Breast epithelium (tissue), 4 donors: ENCODE results near the gene EFR3B. TPM values are rescaled to one million over a fixed set of nuclear protein-coding genes. Genes with fewer than 3 reads are reported as not detected.
"Not testable (repeated sequence)": the region's sequence is repeated elsewhere in the genome, so short reads cannot be mapped to it uniquely, and the experiment has no call there.

Experiments used
- DNase-seq, 2 donors: peaks; one replicate each; pipeline ENCODE4 v3.0.0-alpha.2; 2019; ENCODE audit warnings: low spot score in 2 of 2
- H3K27ac ChIP-seq, 2 donors: fragments of 200-600 bp; sonication (generic) in 1 of 2; one replicate each; pipeline ENCODE4 v1.5.1; 2016 to 2019; ENCODE audit warnings: mild to moderate bottlenecking in 1 of 2
- H3K27me3 ChIP-seq, 2 donors: fragments of 200-600 bp; sonication (generic) in 1 of 2; one replicate each; pipeline versions ENCODE4 v1.5.1 to v1.6.0; 2017 to 2019; ENCODE audit warnings: control low read depth in 1 of 2, mild to moderate bottlenecking in 1 of 2
- H3K36me3 ChIP-seq: fragments of 200-600 bp; one replicate; pipeline ENCODE4 v1.5.1; 2019
- H3K4me1 ChIP-seq, 2 donors: fragments of 200-600 bp; sonication (generic); one replicate each; pipeline ENCODE4 v1.5.1; 2016 to 2019; ENCODE audit warnings: control low read depth in 1 of 2
- H3K4me3 ChIP-seq, 3 donors: fragments of 200-600 bp; sonication (generic); 1 replicate in 2 of 3; 2 replicates in 1 of 3; pipeline ENCODE4 v1.5.1; 2016 to 2019; ENCODE audit warnings: mild to moderate bottlenecking in 3 of 3, moderate library complexity in 2 of 3
- H3K9me3 ChIP-seq, 2 donors: fragments of 200-600 bp; sonication (generic) in 1 of 2; one replicate each; pipeline ENCODE4 v1.5.1; 2016 to 2019; ENCODE audit warnings: control low read depth in 1 of 2
- POLR2A ChIP-seq: fragments of 450-650 bp; IDR thresholded peaks from one replicate; pipeline ENCODE4 v1.6.1; 2016; ENCODE audit warnings: antibody characterized with exemption, mild to moderate bottlenecking, moderate library complexity
- POLR2AphosphoS5 ChIP-seq, 3 donors: sonication (generic); formaldehyde crosslinking; IDR thresholded peaks; one replicate each; pipeline ENCODE4 v1.6.1; 2017; ENCODE audit warnings: antibody characterized with exemption in 3 of 3
- intact Hi-C: fragments of 100-400 bp; cut with DNase I; formaldehyde crosslinking; loops from one replicate; pipeline ENCODE4 v1.15.1; 2023; ENCODE audit warnings: low total_unique reads
- total RNA-seq, 3 donors: library from RNA; depleted of rRNA; stranded (reverse); fragments of >200 nt; gene quantifications; one replicate each; pipeline ENCODE4 v1.1.0, GENCODE V29; 2016
- TF ChIP-seq, protein P1 (sequence below), 3 donors: fragments of 450-650 bp; IDR thresholded peaks; one replicate each; pipeline ENCODE4 v1.5.1; 2016 to 2017; ENCODE audit warnings: antibody characterized with exemption in 3 of 3, mild to moderate bottlenecking in 3 of 3, moderate library complexity in 3 of 3

The EFR3B gene
- total RNA-seq, 3 donors from 2014 or later: 0.16 to 0.98 (median 0.73) TPM

DNA sequence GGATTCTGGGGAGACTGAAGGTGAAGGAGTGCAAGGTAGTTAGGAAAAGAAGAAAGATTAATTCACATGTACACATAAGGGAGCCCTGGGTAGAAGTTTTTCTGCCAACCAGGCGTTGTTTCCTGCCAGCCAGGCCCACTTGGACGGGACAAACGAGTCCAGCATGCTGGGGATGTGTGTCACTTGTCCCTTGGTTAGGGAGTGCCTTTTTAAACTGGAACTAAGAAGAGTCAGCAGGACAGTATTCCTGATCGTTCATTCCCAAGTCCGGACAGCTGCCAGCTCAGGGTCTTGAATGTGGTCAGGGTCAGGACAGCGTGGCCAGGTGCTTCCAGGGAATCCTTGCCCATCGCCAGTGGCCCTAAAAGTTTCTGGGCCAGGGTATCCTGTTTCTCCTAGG, 83.3 kb downstream of the EFR3B start:
- no peak for TF ChIP-seq POLR2AphosphoS5 (IDR thresholded peaks at IDR 0.05)
- TF ChIP-seq POLR2A: no peak
- TF ChIP-seq, protein P1, sequence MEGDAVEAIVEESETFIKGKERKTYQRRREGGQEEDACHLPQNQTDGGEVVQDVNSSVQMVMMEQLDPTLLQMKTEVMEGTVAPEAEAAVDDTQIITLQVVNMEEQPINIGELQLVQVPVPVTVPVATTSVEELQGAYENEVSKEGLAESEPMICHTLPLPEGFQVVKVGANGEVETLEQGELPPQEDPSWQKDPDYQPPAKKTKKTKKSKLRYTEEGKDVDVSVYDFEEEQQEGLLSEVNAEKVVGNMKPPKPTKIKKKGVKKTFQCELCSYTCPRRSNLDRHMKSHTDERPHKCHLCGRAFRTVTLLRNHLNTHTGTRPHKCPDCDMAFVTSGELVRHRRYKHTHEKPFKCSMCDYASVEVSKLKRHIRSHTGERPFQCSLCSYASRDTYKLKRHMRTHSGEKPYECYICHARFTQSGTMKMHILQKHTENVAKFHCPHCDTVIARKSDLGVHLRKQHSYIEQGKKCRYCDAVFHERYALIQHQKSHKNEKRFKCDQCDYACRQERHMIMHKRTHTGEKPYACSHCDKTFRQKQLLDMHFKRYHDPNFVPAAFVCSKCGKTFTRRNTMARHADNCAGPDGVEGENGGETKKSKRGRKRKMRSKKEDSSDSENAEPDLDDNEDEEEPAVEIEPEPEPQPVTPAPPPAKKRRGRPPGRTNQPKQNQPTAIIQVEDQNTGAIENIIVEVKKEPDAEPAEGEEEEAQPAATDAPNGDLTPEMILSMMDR (IDR thresholded peaks at IDR 0.05): no peak
- no peak for DNase-seq
- Histone ChIP-seq H3K4me3 (no peak overlapping the region), H3K27me3 (no peaks in the 10 kb centered on the region), H3K27ac (no peak overlapping the region), H3K36me3 (no peaks in the 10 kb centered on the region), H3K4me1 (no peaks in the 10 kb centered on the region), H3K9me3 (no peaks in the 10 kb centered on the region)
- intact Hi-C loops: no loop called here

DNA sequence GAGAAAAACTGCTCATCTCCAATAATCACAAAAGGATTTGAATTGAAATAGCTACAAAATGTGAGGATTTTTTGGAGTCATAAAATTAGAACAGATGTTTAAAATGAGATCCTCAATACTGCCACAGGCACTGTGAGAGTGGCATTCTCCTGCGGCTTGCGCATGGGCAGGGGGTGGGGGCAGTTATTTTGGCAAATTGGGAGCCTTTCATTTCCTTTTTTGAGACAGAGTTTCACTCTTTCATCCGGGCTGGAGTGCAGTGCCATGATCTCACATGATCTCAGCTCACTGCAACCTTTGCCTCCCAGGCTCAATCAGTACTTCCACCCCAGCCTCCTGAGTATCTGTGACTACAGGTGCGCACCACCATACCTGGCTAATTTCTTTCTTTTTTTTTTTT, 84.1 kb downstream of the EFR3B start:
- no peak for DNase-seq
- Histone ChIP-seq H3K4me1 (no peaks in the 10 kb centered on the region), H3K27me3 (peaks cover 0 to 3% of the 10 kb centered on the region in 2 donors), H3K9me3 (no peaks in the 10 kb centered on the region), H3K4me3 (no peak overlapping the region), H3K36me3 (no peaks in the 10 kb centered on the region), H3K27ac (no peak overlapping the region)
- TF ChIP-seq POLR2AphosphoS5 (IDR thresholded peaks at IDR 0.05) (no peak), POLR2A (no peak)
- TF ChIP-seq, protein P1 (IDR thresholded peaks at IDR 0.05): no peak
- intact Hi-C loops: no loop called here

DNA sequence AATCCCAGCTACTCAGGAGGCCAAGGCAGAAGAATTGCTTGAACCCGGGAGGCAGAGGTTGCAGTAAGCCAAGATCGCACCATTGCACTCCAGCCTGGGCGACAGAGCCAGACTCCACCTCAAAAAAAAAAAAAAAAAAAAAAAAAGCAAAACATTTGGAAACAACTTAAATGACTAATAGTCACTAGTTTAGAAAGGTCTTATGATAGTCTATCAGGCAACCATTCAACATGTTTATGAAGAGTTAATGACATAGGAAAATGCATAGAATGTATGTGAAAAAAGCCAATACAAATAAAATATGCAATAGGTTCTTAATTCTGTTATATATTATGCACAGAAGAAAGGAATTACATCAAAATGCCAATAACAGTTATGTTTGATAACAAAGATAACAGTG, 85.2 kb downstream of the EFR3B start:
- H3K4me3 ChIP-seq, H3K9me3 ChIP-seq, H3K36me3 ChIP-seq, DNase-seq, H3K27me3 ChIP-seq, intact Hi-C loops, H3K27ac ChIP-seq, H3K4me1 ChIP-seq: not testable (repeated sequence)

DNA sequence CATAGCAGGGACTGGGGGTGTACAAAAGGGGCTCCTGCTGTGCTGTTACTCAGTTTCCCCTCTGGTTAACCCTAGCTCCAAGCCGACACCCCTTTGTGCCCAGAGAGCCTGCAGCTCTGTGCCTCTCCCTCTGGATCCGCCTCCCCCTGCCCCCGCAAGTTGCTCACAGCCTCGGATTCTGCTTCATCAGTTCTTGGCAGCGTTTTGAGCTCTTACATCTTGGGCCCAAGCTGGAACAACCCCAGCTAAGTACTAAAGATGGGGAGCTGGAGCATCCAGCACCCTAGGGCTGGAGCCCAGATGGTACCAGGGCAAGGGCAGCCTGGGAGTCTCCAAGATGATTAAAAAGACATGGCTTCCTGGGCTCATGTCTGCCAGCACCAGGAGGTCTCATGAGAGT, 85.8 kb downstream of the EFR3B start:
- intact Hi-C loops: loop anchor here (2.0 kb wide), 1 partner anchor 73 kb away; no protein-coding TSS in a partner anchor
- no peak for DNase-seq

DNA sequence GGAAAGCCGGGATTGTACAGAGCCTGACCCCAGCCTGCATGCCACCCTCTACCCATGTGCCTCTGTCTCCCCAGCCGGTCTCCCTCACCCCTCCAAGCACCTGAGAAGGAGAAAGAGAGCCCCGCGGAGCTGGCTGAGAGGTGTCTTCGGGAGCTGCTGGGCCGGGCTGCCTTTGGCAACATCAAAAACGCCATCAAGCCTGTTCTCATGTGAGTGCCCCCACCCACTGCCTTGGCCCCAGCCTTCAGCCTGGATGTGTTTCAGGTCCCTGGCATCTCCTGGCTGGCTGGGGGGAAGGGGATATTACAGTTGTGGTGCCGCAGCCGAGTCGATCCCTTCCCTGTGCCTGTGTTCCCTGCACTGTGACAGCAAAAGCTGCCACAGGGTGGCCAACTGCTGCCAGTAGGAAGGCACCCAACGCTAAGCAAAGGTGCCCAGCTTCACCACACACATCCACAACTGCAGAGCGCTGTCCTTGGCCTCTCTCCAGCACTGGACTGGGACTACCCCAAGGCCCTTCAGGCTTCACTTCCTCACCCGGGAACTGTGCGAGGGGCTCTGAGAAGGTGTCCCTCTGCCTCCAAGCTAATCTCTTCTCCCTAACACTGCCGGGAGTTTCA, 88.1 kb downstream of the EFR3B start:
- Histone ChIP-seq H3K36me3 (no peaks in the 10 kb centered on the region), H3K27ac (no peak overlapping the region), H3K4me1 (no peaks in the 10 kb centered on the region), H3K27me3 (peaks cover 0 to 5% of the 10 kb centered on the region in 2 donors), H3K4me3 (no peak overlapping the region), H3K9me3 (no peaks in the 10 kb centered on the region)
- no peak for TF ChIP-seq POLR2AphosphoS5 (IDR thresholded peaks at IDR 0.05)
- TF ChIP-seq, protein P1 (IDR thresholded peaks at IDR 0.05): no peak
- TF ChIP-seq POLR2A: no peak
- intact Hi-C loops: loop anchor here (2.0 kb wide), 1 partner anchor 71 kb away; no protein-coding TSS in a partner anchor
- no peak for DNase-seq

More for the DNA sequence above, 85.8 kb downstream of the EFR3B start:
- Histone ChIP-seq H3K4me3 (no peak overlapping the region), H3K27me3 (peaks cover 0 to 5% of the 10 kb centered on the region in 2 donors), H3K36me3 (no peaks in the 10 kb centered on the region), H3K27ac (no peak overlapping the region), H3K9me3 (no peaks in the 10 kb centered on the region), H3K4me1 (no peaks in the 10 kb centered on the region)
- TF ChIP-seq POLR2A (no peak), POLR2AphosphoS5 (IDR thresholded peaks at IDR 0.05) (no peak)
- TF ChIP-seq, protein P1 (IDR thresholded peaks at IDR 0.05): no peak
